Spleen (tissue), 7 donors: Measurements from ENCODE around the gene CATSPERD.

Experiments
- POLR2A ChIP-seq, 3 donors: fragments of 450-650 bp; IDR thresholded peaks; one replicate each; pipeline ENCODE4 v1.5.1; 2017; ENCODE audit warnings: antibody characterized with exemption in 3 of 3, mild to moderate bottlenecking in 1 of 3
- TF ChIP-seq, protein P1 (sequence below), 11 experiments: fragments of 200-600 bp in 7 of 11; fragments of 450-650 bp in 4 of 11; sonication (generic) in 4 of 11; IDR thresholded peaks in 8 of 11; conservative IDR thresholded peaks in 3 of 11; 1 replicate in 7 of 11; 2 replicates in 4 of 11; pipeline versions ENCODE4 v1.4.0 to v1.8.0; 2016 to 2021; ENCODE audit warnings: antibody characterized with exemption in 11 of 11, inconsistent platforms in 4 of 11, mild to moderate bottlenecking in 1 of 11
- donor health status: DM: no; HTN: no; CAD: no; lungs with moderate emphysema.
- donor health status: DM: no; HTN: no; CAD: no.
- donor health status: DM: no; HTN: no; CAD: no.

- TF ChIP-seq, protein P1, sequence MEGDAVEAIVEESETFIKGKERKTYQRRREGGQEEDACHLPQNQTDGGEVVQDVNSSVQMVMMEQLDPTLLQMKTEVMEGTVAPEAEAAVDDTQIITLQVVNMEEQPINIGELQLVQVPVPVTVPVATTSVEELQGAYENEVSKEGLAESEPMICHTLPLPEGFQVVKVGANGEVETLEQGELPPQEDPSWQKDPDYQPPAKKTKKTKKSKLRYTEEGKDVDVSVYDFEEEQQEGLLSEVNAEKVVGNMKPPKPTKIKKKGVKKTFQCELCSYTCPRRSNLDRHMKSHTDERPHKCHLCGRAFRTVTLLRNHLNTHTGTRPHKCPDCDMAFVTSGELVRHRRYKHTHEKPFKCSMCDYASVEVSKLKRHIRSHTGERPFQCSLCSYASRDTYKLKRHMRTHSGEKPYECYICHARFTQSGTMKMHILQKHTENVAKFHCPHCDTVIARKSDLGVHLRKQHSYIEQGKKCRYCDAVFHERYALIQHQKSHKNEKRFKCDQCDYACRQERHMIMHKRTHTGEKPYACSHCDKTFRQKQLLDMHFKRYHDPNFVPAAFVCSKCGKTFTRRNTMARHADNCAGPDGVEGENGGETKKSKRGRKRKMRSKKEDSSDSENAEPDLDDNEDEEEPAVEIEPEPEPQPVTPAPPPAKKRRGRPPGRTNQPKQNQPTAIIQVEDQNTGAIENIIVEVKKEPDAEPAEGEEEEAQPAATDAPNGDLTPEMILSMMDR (IDR thresholded peaks at IDR 0.05 in 8 of 11, conservative IDR thresholded peaks at IDR 0.05 in 3 of 11), result no peak
- no peak for TF ChIP-seq POLR2A (IDR thresholded peaks at IDR 0.05)
These were observed 40.4 kb upstream of the CATSPERD start for GRCh38 chr19:5680084-5680436.
